ENCODE results near the gene PRCP.
"Not testable (repeated sequence)": the region's sequence is repeated elsewhere in the genome, so short reads cannot be mapped to it uniquely, and the experiment has no call there.

The PRCP gene

DNA sequence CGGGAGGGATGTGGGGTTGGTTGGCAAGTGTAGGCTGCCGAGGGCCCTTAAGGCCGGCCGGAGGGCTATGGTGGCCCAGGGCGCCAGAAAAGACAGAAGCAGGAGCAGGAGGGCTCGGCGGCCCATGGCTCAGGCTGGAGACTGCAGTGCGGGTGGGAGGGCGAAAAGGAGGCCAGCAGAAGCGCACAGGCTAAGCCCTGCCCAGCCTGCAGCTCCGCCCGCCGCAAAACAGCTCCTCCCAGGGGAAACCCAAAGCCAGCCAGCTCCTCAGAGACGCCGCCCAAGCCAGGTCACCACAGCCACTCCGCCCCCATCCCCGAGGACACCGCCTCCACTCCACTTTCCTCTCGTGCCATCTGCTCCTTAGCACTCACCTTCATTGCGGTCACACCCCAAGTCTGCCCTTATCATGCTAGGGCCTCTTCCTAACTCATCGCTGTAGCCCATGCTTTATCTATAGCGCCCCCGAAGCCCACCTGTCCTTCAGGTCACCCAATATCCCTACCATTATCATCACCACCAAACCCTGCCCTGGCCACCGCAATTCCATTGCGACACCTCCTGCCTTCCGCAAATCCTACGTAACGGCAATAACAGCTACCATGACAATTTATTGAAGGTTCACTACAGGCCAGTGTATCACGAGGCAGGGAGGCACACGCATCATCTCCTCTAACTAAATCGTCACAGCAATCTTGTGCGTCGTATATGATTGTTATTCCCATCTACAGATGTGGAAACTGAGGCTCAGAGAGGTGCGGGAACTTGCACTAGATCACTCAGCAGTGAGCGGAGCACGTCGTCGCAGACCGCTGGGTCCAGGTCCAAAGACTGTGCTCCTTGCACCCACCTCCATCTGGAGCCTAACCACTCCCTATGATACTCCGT lies at the start of gene PRCP:
PRCP (minus strand) TSS at position 154 of the 888 bp plus-strand sequence; CDS start at position 126, 28 bp downstream.
- peak; percentile 83 to 93 for DNase-seq (ENCODE audit: low read depth in 2 of 2)

DNA sequence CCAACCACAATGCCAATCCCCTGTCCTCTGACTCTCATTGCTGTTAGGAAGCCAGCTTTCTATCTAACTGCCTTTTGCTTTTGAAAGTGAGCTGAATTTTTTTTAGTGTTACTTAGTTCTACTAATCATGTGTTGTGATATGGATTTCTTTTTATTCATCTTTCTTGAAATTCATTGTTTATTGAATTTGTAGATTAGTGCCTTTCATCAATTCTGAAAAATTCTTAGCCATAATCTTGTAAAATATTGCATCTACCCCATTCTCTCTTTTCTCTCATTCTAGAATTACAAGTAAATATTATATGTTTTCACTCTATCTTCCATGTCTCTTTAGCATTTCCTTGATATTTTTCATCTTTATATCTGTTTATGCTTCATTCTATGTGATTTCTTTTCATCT lies 49.1 kb upstream of the PRCP start:
- no peak for DNase-seq (ENCODE audit: low read depth in 2 of 2)

GRCh38 chr11:82945682-82946081 lies 45.5 kb upstream of the PRCP start:
- no peak for DNase-seq (ENCODE audit: low read depth in 2 of 2)

GRCh38 chr11:82945041-82945440 lies 44.8 kb upstream of the PRCP start:
- not testable (repeated sequence) for DNase-seq (ENCODE audit: low read depth in 2 of 2)

DNA sequence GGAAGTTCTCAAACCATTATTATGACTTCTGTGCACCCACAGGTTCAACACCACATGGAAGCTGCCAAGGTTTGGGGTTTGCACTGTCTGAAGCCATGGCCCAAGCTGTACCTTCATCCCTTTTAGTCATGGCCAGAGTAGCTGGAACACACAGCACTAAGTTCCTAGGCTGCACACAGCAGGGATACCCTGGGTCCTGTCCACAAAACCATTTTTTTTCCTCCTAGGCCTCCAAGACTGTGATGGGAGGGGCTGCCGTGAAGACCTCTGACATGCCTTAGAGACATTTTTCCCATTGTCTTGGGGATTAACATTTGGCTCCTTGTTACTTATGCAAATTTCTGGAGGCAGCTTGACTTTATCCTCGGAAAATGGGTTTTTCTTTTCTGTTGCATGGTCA lies 44.0 kb upstream of the PRCP start:
- DNase-seq (ENCODE audit: low read depth in 2 of 2): no peak

DNA sequence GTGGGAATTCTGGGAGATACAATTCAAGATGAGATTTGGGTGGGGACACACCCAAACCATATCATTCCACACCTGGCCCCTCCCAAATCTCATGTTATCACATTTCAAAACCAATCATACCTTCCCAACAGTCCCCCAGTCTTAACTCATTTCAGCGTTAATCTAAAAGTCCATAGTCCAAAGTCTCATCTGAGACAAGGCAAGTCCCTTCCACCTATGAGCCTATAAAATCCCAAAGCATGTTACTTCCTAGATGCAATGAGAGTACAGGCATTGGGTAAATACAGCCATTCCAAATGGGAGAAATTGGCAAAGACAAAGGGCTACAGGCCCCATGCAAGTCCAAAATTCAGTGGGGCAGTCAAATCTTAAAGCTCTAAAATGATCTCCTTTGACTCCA lies 43.2 kb upstream of the PRCP start:
- not testable (repeated sequence) for DNase-seq (ENCODE audit: low read depth in 2 of 2)

DNA sequence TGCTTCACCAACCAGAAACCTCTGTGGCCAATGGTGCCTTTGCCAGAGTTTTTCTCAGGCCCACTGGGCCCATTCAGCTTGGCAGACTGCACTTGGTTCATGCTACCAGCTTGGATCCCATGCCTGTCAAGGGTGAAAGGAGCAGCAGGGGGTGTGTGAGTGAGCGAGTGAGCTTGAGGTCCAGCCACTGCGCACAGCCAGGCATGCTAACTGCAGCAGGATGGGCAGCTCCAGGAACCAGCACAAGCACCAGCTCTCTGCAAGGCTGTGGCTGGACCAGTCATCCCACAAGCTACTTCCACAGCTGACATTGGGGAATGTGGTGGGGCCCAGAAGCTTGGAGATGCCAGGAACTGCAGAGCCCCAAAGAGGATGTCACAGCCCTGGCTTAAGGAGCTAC lies 42.1 kb upstream of the PRCP start:
- DNase-seq (ENCODE audit: low read depth in 2 of 2): no peak

GRCh38 chr11:82939456-82939855 lies 39.2 kb upstream of the PRCP start:
- no peak for DNase-seq (ENCODE audit: low read depth in 2 of 2)

GRCh38 chr11:82937554-82937953 lies 37.3 kb upstream of the PRCP start:
- DNase-seq (ENCODE audit: low read depth in 2 of 2): no peak

DNA sequence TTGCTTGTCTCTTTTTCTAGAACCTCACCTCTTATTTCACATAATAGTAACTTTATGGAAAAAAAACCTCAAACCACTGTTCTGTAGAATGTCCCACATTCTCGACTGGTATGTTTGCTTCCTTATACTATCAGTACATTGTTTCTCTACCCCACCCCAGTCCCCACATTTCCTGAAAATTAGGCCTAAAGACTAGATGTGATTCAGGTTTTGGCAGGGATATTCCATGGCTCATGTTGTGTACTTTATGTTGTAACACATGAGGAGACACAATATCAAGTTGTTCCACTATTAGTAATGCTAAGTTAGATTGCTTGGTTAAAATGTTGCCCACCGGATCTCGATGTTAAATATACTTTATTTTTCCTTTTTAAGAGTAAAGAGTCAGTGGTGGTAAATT lies 36.0 kb upstream of the PRCP start:
- no peak for DNase-seq (ENCODE audit: low read depth in 2 of 2)

DNA sequence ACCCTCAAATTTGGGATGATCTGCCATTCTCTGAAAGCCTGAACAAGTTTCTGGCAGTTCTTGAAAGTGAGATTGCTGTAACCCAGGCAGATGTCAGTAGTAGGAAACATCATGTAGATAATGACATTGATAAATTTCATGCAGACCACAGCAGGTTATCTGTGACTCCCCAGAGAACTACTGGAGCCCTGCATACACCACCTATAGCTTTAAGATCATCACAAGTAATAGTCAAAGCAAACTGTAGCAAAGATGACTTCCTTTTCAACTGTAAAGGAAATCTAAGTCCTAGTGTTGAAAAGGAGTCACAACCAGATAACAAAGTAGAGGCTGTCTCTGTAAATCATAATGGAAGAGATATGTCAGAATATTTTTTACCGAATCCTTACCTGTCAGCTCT lies 32.3 kb upstream of the PRCP start:
- no peak for DNase-seq (ENCODE audit: low read depth in 2 of 2)

DNA sequence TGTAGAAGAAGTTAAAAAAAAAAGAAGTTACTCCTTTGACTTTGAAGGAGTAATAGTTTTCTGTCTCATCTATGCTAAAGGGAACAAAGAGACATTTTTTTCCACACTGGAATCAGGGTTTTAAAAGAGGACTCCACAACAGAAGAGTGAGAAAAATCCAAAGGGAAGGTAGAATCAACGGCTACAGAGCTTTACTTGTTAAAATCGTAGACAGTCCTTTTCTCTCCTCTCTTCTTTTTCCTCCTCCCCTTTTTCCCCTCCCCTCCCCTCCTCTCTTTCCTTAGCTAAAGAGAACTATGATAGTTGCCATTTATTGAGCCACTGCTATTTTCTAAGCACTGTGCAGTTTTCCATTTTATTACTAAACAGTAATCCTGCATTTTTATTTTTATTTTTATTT lies 30.5 kb upstream of the PRCP start:
- no peak for DNase-seq (ENCODE audit: low read depth in 2 of 2)

DNA sequence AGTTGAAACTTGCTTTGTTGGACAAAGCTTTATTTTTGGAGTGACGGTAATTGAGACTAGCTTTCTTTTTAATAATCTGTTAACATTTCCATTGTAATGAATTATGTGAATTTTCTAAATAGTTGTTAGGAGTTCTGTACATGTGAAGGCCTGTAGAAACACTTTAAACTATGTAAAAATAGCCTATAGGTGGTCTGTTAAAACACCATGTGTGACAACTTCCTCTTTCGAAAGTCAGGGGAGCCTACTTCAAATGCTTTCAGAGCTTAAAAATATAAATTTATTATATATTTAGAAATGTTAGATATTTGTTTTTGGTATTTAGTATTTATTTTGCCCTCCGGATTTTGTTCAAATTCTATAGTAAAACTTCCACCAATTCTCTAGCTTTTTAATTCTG lies 30.0 kb upstream of the PRCP start:
- DNase-seq (ENCODE audit: low read depth in 2 of 2): no peak

DNA sequence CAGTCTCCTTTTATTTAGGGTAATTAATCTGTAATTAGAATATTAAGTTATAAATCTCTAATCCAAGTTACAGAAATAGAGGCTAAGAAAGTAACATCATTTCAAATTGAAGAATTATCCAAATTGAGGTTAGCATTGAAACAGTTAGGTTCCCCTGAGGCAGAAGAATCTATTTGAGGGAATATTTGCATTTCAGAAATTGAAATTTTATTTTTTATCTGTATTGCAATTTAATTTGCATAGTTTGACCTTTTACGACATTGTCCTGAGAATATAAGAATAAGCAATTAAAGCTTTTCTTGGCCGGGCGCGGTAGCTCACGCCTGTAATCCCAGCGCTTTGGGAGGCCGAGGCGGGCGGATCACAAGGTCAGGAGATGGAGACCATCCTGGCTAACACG lies 28.9 kb upstream of the PRCP start:
- DNase-seq (ENCODE audit: low read depth in 2 of 2): no peak

DNA sequence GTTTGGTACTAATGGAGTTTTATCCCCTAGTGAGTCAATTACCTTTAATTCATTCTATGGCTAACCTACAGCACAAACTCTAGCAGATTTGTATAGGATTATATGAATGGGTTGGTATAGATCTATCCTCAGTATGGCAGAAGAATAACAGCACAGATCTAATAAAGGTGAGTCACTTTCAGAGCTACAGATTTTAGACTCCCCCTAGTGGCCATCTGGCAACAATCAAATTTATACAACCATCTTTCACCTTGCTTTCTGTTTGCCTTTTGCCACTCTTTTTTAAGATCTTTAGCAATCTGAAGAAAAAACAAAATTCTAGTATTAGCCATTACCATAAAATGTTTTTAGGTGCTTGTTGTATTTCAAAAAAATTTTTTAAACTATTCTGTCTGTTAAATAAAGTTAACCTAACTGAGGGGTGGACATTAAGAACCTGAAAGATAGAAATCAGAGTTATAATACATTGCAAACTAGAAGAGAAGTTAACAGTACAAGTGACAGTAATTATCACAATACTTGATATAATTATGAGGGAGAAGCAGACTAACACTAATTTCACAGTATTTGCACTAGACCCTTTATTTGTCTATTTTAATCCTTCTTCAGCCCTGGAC lies 27.1 kb upstream of the PRCP start:
- peak in 1 of 2 donors; percentile 39 for DNase-seq (ENCODE audit: low read depth in 2 of 2)

GRCh38 chr11:82924522-82925224 lies 24.4 kb upstream of the PRCP start:
- DNase-seq (ENCODE audit: low read depth in 2 of 2): no peak

GRCh38 chr11:82922396-82923173 lies 22.4 kb upstream of the PRCP start:
- not testable (repeated sequence) for DNase-seq (ENCODE audit: low read depth in 2 of 2)

DNA sequence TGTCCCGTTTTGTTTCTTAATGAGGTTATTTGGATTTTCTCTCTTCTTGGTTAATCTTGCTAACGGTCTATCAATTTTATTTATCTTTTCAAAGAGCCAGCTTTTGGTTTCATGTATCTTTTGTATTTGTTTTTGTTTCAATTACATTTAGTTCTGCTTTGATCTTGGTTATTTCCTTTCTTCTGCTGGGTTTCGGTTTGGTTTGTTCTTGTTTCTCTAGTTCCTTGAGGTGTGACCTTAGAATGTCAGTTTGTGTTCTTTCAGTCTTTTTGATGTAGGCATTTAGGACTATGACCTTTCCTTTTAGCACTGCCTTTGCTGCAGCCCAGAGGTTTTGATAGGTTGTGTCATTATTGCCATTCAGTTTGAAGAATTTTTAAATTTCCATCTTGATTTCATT lies 20.0 kb upstream of the PRCP start:
- DNase-seq (ENCODE audit: low read depth in 2 of 2): not testable (repeated sequence)

DNA sequence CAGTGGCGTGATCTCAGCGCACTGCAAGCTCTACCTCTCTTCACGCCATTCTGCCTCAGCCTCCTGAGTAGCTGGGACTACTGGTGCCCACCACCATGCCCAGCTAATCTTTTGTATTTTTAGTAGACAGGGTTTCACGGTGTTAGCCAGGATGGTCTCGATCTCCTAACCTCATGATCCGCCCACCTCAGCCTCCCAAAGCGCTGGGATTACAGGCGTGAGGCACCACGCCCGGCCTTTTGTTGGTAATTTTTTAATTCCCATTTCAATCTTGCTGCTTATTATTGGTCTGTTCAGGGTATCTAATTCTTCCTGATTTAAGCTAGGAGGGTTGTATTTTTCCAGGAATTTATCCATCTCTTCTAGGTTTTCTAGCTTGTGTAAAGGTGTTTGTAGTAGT lies 19.6 kb upstream of the PRCP start:
- DNase-seq (ENCODE audit: low read depth in 2 of 2): not testable (repeated sequence)

GRCh38 chr11:82909015-82909640 lies 8.9 kb upstream of the PRCP start:
- DNase-seq (ENCODE audit: low read depth in 2 of 2): no peak

DNA sequence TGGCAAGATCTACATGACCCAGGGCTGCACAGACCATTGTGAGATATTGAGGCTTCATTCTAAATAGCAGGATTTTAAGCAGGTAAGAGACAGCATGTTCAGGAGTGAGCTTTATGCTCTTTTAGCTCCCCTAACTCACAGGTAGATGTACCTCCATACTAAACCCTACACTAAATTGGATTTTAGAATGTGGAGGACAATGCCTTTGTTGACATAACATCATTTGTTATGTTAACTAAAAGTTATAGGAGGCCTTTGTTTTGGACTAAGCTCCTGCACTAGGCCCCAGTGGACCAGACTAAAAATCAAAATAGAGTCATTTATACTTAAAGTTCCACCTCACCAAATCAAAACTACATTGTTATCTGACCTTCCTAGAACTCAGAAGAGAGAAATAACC lies 8.1 kb upstream of the PRCP start:
- DNase-seq (ENCODE audit: low read depth in 2 of 2): no peak
